ENCODE results near the gene NOL12.

NOL12 gene

GRCh38 chr22:37675930-37676735 lies 10.0 kb upstream of the NOL12 start:
- DNase-seq (ENCODE audit: low read depth) = peak; percentile 20
- peak overlapping the region; percentile 46 for H3K4me3 ChIP-seq (ENCODE audit: low read length)
- TF ChIP-seq, protein P1, sequence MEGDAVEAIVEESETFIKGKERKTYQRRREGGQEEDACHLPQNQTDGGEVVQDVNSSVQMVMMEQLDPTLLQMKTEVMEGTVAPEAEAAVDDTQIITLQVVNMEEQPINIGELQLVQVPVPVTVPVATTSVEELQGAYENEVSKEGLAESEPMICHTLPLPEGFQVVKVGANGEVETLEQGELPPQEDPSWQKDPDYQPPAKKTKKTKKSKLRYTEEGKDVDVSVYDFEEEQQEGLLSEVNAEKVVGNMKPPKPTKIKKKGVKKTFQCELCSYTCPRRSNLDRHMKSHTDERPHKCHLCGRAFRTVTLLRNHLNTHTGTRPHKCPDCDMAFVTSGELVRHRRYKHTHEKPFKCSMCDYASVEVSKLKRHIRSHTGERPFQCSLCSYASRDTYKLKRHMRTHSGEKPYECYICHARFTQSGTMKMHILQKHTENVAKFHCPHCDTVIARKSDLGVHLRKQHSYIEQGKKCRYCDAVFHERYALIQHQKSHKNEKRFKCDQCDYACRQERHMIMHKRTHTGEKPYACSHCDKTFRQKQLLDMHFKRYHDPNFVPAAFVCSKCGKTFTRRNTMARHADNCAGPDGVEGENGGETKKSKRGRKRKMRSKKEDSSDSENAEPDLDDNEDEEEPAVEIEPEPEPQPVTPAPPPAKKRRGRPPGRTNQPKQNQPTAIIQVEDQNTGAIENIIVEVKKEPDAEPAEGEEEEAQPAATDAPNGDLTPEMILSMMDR (IDR thresholded peaks at IDR 0.05; ENCODE audit: insufficient read depth, low read depth, low read length, missing control alignments) = no peak

DNA sequence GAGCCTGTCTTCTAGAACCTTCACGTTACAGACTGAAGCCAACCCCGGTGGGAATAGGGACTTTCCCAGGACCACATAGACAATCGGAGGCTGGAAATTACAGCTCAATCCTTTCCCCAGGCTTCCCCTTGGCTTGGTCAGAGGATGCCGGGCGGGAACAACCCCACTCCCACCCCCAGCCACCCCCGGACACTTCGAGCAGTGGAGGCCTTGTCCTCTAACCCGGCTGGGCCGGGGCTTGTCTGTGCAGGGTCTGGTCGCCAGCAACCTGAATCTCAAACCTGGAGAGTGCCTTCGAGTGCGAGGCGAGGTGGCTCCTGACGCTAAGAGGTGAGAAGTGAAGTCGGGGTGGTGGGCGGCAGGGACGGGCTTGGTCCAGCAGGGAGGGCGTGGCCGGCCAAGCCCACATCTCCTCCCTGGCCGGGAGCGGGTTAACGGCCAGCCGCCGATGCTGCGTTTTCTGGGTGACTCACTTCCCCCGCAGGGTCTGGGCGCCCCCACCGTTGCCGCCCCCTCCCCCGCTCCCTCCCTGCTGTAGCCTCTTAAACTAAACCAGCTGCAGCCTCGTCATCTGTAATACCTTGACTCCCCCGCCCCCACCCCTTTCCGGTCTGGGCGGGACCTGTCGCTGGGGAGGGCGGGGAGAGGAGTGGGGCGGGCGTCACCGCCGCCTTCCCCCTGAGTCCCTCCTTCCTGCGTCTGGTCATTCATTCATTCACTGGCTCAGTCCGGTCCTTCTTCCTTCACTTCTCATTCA lies 9.2 kb upstream of the NOL12 start:
- H3K4me3 ChIP-seq (ENCODE audit: low read length) = peak overlapping the region; percentile 46
- TF ChIP-seq, protein P1 (IDR thresholded peaks at IDR 0.05; ENCODE audit: insufficient read depth, low read depth, low read length, missing control alignments) = no peak
- peak; percentile 94 for DNase-seq (ENCODE audit: low read depth)

- TF ChIP-seq, protein P1 (IDR thresholded peaks at IDR 0.05; ENCODE audit: insufficient read depth, low read depth, low read length, missing control alignments) = no peak
Measured at GRCh38 chr22:37677493-37677974, 8.6 kb upstream of the NOL12 start.

DNA sequence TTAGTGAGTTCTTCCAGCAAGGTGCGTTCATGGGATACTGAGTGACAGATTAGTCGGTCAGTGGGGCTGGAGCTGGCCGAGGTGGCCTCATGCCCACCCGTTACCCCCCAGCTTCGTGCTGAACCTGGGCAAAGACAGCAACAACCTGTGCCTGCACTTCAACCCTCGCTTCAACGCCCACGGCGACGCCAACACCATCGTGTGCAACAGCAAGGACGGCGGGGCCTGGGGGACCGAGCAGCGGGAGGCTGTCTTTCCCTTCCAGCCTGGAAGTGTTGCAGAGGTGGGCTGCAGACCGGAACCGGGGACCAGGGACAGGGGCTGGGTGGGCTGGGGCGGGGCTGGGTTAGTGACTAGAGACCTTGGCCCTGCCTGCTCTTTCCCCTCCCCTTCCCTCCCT lies 7.8 kb upstream of the NOL12 start:
- TF ChIP-seq, protein P1 (IDR thresholded peaks at IDR 0.05; ENCODE audit: insufficient read depth, low read depth, low read length, missing control alignments) = no peak
- H3K4me3 ChIP-seq (ENCODE audit: low read length) = no peak overlapping the region
- DNase-seq (ENCODE audit: low read depth) = no peak

More at GRCh38 chr22:37677493-37677974, 8.6 kb upstream of the NOL12 start:
- no peak for DNase-seq (ENCODE audit: low read depth)
- H3K4me3 ChIP-seq (ENCODE audit: low read length) = peak overlapping the region; percentile 21

DNA sequence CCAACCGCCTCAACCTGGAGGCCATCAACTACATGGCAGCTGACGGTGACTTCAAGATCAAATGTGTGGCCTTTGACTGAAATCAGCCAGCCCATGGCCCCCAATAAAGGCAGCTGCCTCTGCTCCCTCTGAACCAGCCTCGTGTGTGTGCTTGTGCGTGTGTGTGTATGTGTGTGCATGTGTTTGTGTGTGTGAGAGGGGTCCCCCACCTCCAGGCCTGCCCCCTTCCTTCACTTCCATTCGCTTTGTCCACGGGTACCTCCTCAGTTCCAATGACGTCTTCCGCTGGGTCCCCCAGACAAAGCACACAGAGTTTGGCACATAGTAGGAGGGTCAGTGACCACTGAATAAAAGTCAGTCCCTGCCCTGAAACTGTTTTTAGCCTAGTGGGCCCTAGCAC lies 6.5 kb upstream of the NOL12 start:
- H3K4me3 ChIP-seq (ENCODE audit: low read length) = no peak overlapping the region
- no peak for DNase-seq (ENCODE audit: low read depth)
- TF ChIP-seq, protein P1 (IDR thresholded peaks at IDR 0.05; ENCODE audit: insufficient read depth, low read depth, low read length, missing control alignments) = no peak

- TF ChIP-seq, protein P1 (IDR thresholded peaks at IDR 0.05; ENCODE audit: insufficient read depth, low read depth, low read length, missing control alignments) = no peak
- no peak overlapping the region for H3K4me3 ChIP-seq (ENCODE audit: low read length)
- DNase-seq (ENCODE audit: low read depth) = no peak
Measured at GRCh38 chr22:37680191-37680851, 5.8 kb upstream of the NOL12 start.
